MM.1S (cell line): ENCODE results near the gene LTB4R.

Experiments used
- DNase-seq: peaks from one replicate; pipeline ENCODE4 v3.0.0-alpha.2; 2015
- H2AFZ ChIP-seq: fragments of 300-600 bp; sonication (generic); 2 replicates; pipeline ENCODE4 v1.6.0; 2016; ENCODE audit warnings: antibody characterized with exemption, low read length
- H3F3A ChIP-seq: fragments of 300-600 bp; sonication (generic); 2 replicates; pipeline ENCODE4 v1.6.1; 2016; ENCODE audit warnings: mild to moderate bottlenecking, antibody characterized with exemption, low read length, moderate library complexity, mixed read lengths; ENCODE audit not compliant: insufficient read depth
- H3K27ac ChIP-seq: fragments of 300-600 bp; sonication (generic); 2 replicates; pipeline ENCODE4 v1.5.1; 2016; ENCODE audit warnings: mild to moderate bottlenecking, low read length
- H3K27me3 ChIP-seq: fragments of 300-600 bp; sonication (generic); replicated peaks from 2 replicates; pipeline ENCODE4 v1.6.0; 2016; ENCODE audit warnings: low read length; ENCODE audit not compliant: insufficient read depth
- H3K36me3 ChIP-seq: fragments of 300-600 bp; sonication (generic); replicated peaks from 2 replicates; pipeline ENCODE4 v1.6.1; 2016; ENCODE audit warnings: mild to moderate bottlenecking, low read length, mixed read lengths; ENCODE audit not compliant: insufficient read depth
- H3K4me1 ChIP-seq: fragments of 300-600 bp; sonication (generic); 2 replicates; pipeline ENCODE4 v1.6.1; 2016; ENCODE audit warnings: low read length, mixed read lengths
- H3K4me2 ChIP-seq: fragments of 300-600 bp; sonication (generic); 2 replicates; pipeline ENCODE4 v1.6.0; 2016; ENCODE audit warnings: low read depth, low read length
- H3K4me3 ChIP-seq: fragments of 300-600 bp; sonication (generic); 2 replicates; pipeline ENCODE4 v1.5.1; 2016; ENCODE audit warnings: low read length, mixed read lengths
- H3K79me2 ChIP-seq: fragments of 300-600 bp; sonication (generic); 2 replicates; pipeline ENCODE4 v1.6.1; 2016; ENCODE audit warnings: mixed run types, low read length, mixed read lengths
- H3K9ac ChIP-seq: fragments of 300-600 bp; sonication (generic); 2 replicates; pipeline ENCODE4 v1.6.1; 2016; ENCODE audit warnings: low read length, mixed read lengths
- H3K9me2 ChIP-seq: fragments of 300-600 bp; sonication (generic); replicated peaks from 2 replicates; pipeline ENCODE4 v1.6.1; 2016; ENCODE audit warnings: mild to moderate bottlenecking, low read length, mixed read lengths; ENCODE audit not compliant: insufficient read depth
- H3K9me3 ChIP-seq: fragments of 300-600 bp; sonication (generic); replicated peaks from 2 replicates; pipeline ENCODE4 v1.6.1; 2016; ENCODE audit warnings: mild to moderate bottlenecking, low read length, mixed read lengths; ENCODE audit not compliant: insufficient read depth
- H4K20me1 ChIP-seq: fragments of 300-600 bp; sonication (generic); 2 replicates; pipeline ENCODE4 v1.6.1; 2016; ENCODE audit warnings: mild to moderate bottlenecking, low read length, moderate library complexity, mixed read lengths; ENCODE audit not compliant: insufficient read depth
- EZH2 ChIP-seq: fragments of 300-600 bp; sonication (generic); optimal IDR thresholded peaks from 2 replicates; pipeline ENCODE3; 2017; ENCODE audit warnings: low read depth, mild to moderate bottlenecking, antibody characterized with exemption, low read length, mixed read lengths
- EZH2phosphoT487 ChIP-seq: fragments of 300-600 bp; sonication (generic); IDR thresholded peaks from 2 replicates; pipeline ENCODE4 v1.6.1; 2018; ENCODE audit warnings: antibody characterized with exemption, low read length
- TF ChIP-seq, protein P1 (sequence below): fragments of 300-600 bp; sonication (generic); IDR thresholded peaks from 2 replicates; pipeline ENCODE4 v1.5.1; 2016; ENCODE audit warnings: antibody characterized with exemption, low read length, mixed read lengths

LTB4R gene

DNA sequence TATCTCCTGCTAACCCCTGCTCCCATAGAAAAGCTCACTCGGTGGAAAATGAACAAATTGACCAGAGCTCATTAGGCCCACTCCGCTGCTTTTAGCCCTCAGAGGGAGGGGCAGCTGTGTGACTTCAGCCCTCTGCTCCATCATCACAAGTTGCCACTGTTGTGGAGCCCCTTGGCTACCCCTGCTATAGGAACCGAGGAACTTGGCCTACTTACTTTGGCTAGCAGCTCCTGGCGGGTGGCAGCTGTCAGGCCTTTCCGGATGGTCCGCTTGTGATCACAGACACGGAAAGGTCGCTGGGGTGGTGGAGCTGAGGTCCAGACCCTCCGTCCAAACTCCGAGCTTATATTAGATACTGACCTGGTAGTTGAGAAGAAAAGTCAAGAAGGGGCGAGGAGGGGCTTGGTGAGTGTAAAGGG, 4.1 kb upstream of the LTB4R start:
- Histone ChIP-seq H2AFZ (no peak overlapping the region), H3K9ac (no peak overlapping the region), H3K79me2 (peaks cover 19% of the 10 kb centered on the region; the same call in 1 of the 2 replicates), H3K36me3 (no peaks in the 10 kb centered on the region), H3K27me3 (no peaks in the 10 kb centered on the region), H3K4me3 (no peak overlapping the region), H3K4me2 (no peak overlapping the region), H3K9me2 (no peaks in the 10 kb centered on the region), H3K9me3 (no peaks in the 10 kb centered on the region), H4K20me1 (no peaks in the 10 kb centered on the region), H3F3A (peaks cover 5% of the 10 kb centered on the region; the same call in 1 of the 2 replicates), H3K4me1 (peaks cover 12% of the 10 kb centered on the region), H3K27ac (no peak overlapping the region)
- DNase-seq = no peak
- TF ChIP-seq, protein P1, sequence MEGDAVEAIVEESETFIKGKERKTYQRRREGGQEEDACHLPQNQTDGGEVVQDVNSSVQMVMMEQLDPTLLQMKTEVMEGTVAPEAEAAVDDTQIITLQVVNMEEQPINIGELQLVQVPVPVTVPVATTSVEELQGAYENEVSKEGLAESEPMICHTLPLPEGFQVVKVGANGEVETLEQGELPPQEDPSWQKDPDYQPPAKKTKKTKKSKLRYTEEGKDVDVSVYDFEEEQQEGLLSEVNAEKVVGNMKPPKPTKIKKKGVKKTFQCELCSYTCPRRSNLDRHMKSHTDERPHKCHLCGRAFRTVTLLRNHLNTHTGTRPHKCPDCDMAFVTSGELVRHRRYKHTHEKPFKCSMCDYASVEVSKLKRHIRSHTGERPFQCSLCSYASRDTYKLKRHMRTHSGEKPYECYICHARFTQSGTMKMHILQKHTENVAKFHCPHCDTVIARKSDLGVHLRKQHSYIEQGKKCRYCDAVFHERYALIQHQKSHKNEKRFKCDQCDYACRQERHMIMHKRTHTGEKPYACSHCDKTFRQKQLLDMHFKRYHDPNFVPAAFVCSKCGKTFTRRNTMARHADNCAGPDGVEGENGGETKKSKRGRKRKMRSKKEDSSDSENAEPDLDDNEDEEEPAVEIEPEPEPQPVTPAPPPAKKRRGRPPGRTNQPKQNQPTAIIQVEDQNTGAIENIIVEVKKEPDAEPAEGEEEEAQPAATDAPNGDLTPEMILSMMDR = no peak
- no peak for TF ChIP-seq EZH2phosphoT487
- TF ChIP-seq EZH2 = no peak

DNA sequence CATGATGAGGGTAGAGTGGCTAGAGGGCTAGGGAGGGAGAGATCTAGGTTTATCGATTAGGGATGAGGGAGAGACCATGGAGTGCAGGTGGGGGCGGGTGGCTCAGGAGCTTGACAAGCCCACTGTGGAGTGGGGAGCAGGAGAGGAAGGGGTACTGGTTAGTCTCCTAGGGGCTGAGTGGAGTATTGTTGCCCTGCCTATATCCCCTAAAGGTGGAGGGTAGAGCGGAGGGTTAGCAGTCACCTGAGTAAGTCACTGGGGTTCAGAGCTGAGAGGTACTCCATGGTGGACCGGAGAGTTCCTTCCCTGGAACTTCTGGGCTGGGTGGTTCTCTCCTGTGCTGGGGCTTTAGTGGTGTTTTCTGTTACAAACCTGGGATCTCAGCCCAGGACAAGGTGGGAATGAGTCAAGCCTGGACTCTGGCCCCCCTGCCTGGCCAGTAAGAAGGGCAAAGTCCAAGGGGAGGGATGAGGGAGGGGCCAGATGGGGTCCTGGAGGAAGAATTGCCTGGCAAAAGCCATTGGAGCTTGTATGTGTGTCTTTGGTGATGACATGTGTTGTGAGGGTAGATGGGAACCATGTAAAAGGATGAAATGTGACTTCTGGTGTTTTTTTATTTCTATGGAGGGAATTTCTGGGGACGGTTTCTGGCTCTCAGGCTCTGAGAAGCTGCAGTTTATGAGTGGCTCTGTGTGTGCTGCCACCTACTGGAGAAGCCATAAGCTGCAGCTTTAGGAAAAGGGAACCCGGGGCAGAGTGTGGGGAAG, 3.5 kb upstream of the LTB4R start, which contains the start of gene CIDEB:
TSS of gene CIDEB (minus strand) at position 403 of the 767 bp plus-strand sequence. CDS start at position 284, 119 bp downstream.
- Histone ChIP-seq H3K27ac (no peak within 1 kb of the TSS), H3F3A (peaks cover 5% of the 10 kb centered on the region; the same call in 1 of the 2 replicates), H4K20me1 (no peaks in the 10 kb centered on the region), H2AFZ (no peak within 1 kb of the TSS), H3K27me3 (no peaks in the 10 kb centered on the region), H3K4me1 (peaks cover 17% of the 10 kb centered on the region), H3K9me3 (no peaks in the 10 kb centered on the region), H3K4me3 (no peak within 1 kb of the TSS), H3K79me2 (peaks cover 19% of the 10 kb centered on the region; the same call in 1 of the 2 replicates), H3K9ac (no peak within 1 kb of the TSS), H3K9me2 (no peaks in the 10 kb centered on the region), H3K4me2 (no peak within 1 kb of the TSS), H3K36me3 (no peaks in the 10 kb centered on the region)
- TF ChIP-seq EZH2phosphoT487 (no peak), EZH2 (no peak)
- TF ChIP-seq, protein P1 = peak; percentile 73
- peak; percentile 15 for DNase-seq

DNA sequence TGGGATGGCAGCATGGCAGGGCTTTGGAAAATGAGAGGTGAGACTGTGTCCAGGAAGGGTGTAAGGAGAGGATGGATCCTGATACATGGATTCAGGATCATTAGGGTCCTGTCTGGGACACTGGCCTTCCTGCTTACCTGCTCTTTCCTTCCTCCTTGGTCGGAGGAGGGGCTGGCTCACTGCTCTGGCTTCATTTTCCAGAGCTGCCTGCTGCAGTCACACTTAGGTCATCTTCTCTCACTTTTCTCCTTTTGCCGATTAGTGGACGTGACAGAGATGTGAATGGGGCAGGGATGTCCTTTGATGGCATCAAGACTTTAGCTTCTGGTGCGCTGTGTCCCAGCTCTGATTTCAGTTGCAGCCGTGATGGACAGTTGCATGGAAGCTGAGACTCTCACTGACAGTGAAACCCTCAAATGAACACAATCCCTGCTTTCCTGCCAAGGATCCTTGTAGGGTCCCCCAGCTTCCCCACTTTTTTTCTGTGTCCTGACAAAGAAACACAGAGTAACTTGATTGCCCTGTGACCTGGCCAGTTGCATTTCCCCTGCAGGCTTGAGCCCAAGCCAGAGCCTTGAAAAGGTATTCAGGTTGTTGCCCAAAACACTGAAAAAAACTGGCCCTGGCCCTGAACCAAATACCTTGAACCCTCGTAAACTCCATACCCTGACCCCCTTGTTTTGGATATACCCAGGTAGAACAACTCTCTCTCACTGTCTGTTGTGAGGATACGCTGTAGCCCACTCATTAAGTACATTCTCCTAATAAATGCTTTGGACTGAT, 2.8 kb upstream of the LTB4R start:
- H3K79me2 ChIP-seq = peaks cover 19% of the 10 kb centered on the region; the same call in 1 of the 2 replicates
- no peak overlapping the region for H2AFZ ChIP-seq
- no peak for DNase-seq
- H3K9me3 ChIP-seq = no peaks in the 10 kb centered on the region
- H3K27me3 ChIP-seq = no peaks in the 10 kb centered on the region
- TF ChIP-seq EZH2phosphoT487 (no peak), EZH2 (no peak)
- TF ChIP-seq, protein P1 = no peak
- peaks cover 5% of the 10 kb centered on the region; the same call in 1 of the 2 replicates for H3F3A ChIP-seq
- H3K4me1 ChIP-seq = peaks cover 24% of the 10 kb centered on the region
- H3K27ac ChIP-seq = no peak overlapping the region
- no peaks in the 10 kb centered on the region for H4K20me1 ChIP-seq
- no peak overlapping the region for H3K9ac ChIP-seq
- H3K36me3 ChIP-seq = no peaks in the 10 kb centered on the region
- no peak overlapping the region for H3K4me2 ChIP-seq
- H3K9me2 ChIP-seq = no peaks in the 10 kb centered on the region
- H3K4me3 ChIP-seq = no peak overlapping the region
